Left lung (tissue), 10 donors: ENCODE measurements around the gene SUMF2. TPM values are rescaled to one million over a fixed set of nuclear protein-coding genes. Genes with fewer than 3 reads are reported as not detected.
"Not testable (repeated sequence)": the region's sequence is repeated elsewhere in the genome, so short reads cannot be mapped to it uniquely, and the experiment has no call there.

Experiments used
- ATAC-seq: fragments of 200-7000 bp; cut with Tn5 transposase; one replicate; pipeline ENCODE4 v1.9.1; 2020; ENCODE audit warnings: moderate library complexity
- DNase-seq, 4 donors: peaks; one replicate each; pipeline ENCODE4 v3.0.0-alpha.2; 2013 to 2020
- H3K27ac ChIP-seq, 2 donors: fragments of 200-600 bp; sonication (generic) in 1 of 2; one replicate each; pipeline versions ENCODE4 v1.5.0 to v1.8.0; 2020 to 2021
- H3K27me3 ChIP-seq, 2 donors: fragments of 200-600 bp; sonication (generic) in 1 of 2; one replicate each; pipeline versions ENCODE4 v1.5.0 to v1.8.0; 2020 to 2021
- H3K36me3 ChIP-seq, 2 donors: fragments of 200-600 bp; sonication (generic) in 1 of 2; one replicate each; pipeline versions ENCODE4 v1.5.0 to v1.8.0; 2020 to 2021
- H3K4me1 ChIP-seq, 2 donors: fragments of 200-600 bp; one replicate each; pipeline ENCODE4 v1.8.0; 2021
- H3K4me3 ChIP-seq, 2 donors: fragments of 200-600 bp; sonication (generic) in 1 of 2; one replicate each; pipeline versions ENCODE4 v1.5.0 to v1.8.0; 2020 to 2021; ENCODE audit warnings: mild to moderate bottlenecking in 1 of 2
- H3K9me3 ChIP-seq, 2 donors: fragments of 200-600 bp; sonication (generic) in 1 of 2; one replicate each; pipeline versions ENCODE4 v1.5.0 to v1.8.0; 2020 to 2021
- intact Hi-C, 2 donors: fragments of 100-400 bp; cut with DNase I; formaldehyde crosslinking; loops; one replicate each; pipeline versions ENCODE4 v1.11.2 to v1.14.2; 2022
- polyA plus RNA-seq, 6 donors: library from polyadenylated mRNA; unstranded; fragments of 120-200 nt; gene quantifications; one replicate each; pipeline ENCODE4 v1.2.1, GENCODE V29; 2013; ENCODE audit not compliant: insufficient read length in 6 of 6
- total RNA-seq, 2 donors: library from RNA; stranded (reverse); fragmentation: NEBNext Ultra II Directional; extraction: Animal tissue kit (Norgen Biotek cat#: 25700); gene quantifications; one replicate each; pipeline ENCODE4 v1.2.1, GENCODE V29; 2021
- TF ChIP-seq, protein P1 (sequence below), 2 donors: fragments of 200-600 bp; sonication (generic) in 1 of 2; IDR thresholded peaks; one replicate each; pipeline versions ENCODE4 v1.5.0 to v1.8.0; 2021; ENCODE audit warnings: antibody characterized with exemption in 2 of 2
- donor health status: DM: no; HTN: yes; CAD: no.
- donor health status: DM: no; HTN: no; CAD: no.

The SUMF2 gene
- total and polyA plus RNA-seq, 8 donors = 105 to 151 (median 114) TPM

DNA sequence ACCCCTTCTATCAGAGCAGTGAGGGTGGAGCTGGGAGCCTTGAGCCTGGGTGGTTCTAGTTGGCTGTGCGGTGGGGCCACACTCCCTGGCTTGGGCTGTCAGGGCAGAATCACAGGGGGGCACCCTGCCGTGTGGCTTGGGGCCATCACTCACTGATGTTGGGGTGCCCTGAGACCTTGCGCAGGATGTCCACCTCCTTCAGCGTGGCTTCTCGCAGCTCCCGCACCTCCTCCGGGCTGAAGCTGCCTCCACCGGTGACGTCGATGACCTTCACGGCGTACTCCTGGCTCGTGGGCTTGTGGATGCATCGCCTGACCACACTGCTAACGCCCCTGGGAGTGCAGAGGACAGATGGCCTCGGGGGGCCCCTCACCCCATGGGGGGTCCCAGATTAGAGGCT is 23.4 kb downstream of the SUMF2 start:
- TF ChIP-seq, protein P1, sequence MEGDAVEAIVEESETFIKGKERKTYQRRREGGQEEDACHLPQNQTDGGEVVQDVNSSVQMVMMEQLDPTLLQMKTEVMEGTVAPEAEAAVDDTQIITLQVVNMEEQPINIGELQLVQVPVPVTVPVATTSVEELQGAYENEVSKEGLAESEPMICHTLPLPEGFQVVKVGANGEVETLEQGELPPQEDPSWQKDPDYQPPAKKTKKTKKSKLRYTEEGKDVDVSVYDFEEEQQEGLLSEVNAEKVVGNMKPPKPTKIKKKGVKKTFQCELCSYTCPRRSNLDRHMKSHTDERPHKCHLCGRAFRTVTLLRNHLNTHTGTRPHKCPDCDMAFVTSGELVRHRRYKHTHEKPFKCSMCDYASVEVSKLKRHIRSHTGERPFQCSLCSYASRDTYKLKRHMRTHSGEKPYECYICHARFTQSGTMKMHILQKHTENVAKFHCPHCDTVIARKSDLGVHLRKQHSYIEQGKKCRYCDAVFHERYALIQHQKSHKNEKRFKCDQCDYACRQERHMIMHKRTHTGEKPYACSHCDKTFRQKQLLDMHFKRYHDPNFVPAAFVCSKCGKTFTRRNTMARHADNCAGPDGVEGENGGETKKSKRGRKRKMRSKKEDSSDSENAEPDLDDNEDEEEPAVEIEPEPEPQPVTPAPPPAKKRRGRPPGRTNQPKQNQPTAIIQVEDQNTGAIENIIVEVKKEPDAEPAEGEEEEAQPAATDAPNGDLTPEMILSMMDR (IDR thresholded peaks at IDR 0.05) = no peak
- ATAC-seq = no peak
- intact Hi-C loops = no loop called here

DNA sequence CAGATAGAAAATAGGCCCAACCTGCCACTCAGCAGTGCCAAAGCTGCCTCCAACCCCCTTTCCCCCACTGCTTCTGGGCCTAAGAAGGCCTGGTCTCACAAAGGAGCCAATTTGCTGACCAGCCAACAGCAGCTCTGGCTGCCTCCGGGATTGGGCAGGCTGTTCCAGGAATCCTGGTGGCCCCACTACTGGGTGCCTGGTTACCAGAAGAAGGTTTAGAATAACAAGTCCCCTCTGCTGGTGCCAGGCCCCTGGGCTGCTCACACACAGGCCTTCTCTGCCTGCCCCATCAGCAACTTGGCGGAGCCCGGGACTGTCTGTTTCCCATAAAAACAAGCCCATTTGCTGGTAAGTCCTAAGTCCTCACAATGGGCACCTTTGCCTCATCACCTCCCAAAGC is 27.5 kb downstream of the SUMF2 start:
- no peak for ATAC-seq
- TF ChIP-seq, protein P1 (IDR thresholded peaks at IDR 0.05) = no peak
- intact Hi-C loops = no loop called here

More for the DNA sequence above, 23.4 kb downstream of the SUMF2 start:
- Histone ChIP-seq H3K36me3 (peaks cover 0 to 17% of the 10 kb centered on the region in 2 donors), H3K4me3 (no peak overlapping the region), H3K27ac (no peak overlapping the region), H3K27me3 (no peaks in the 10 kb centered on the region), H3K9me3 (no peaks in the 10 kb centered on the region), H3K4me1 (peaks cover 0 to 1% of the 10 kb centered on the region in 2 donors)
- no peak for DNase-seq

DNA sequence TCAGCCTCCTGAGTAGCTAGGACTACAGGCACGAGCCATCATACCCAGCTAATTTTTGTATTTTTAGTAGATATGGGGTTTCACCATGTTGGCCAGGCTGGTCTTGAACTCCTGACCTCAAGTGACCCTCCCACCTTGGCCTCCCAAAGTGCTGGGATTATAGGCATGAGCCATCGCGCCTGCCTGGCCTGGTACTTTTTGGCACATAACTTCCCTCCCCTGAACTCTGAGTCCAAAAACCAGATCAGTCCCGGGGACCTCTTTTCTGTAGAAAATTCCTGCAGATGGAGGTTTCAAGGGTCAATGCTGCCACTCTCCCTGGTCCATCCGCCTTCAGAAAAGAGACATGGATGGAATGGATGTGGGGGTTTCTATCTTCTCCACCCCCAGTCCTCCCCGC is 28.3 kb downstream of the SUMF2 start:
- not testable (repeated sequence) for H3K4me1 ChIP-seq, H3K4me3 ChIP-seq, ATAC-seq

More for the DNA sequence above, 27.5 kb downstream of the SUMF2 start:
- Histone ChIP-seq H3K27ac (no peak overlapping the region), H3K27me3 (no peaks in the 10 kb centered on the region), H3K4me1 (peaks cover 7 to 8% of the 10 kb centered on the region in 2 donors), H3K4me3 (no peak overlapping the region), H3K9me3 (no peaks in the 10 kb centered on the region), H3K36me3 (peaks cover 0 to 14% of the 10 kb centered on the region in 2 donors)
- DNase-seq = no peak

DNA sequence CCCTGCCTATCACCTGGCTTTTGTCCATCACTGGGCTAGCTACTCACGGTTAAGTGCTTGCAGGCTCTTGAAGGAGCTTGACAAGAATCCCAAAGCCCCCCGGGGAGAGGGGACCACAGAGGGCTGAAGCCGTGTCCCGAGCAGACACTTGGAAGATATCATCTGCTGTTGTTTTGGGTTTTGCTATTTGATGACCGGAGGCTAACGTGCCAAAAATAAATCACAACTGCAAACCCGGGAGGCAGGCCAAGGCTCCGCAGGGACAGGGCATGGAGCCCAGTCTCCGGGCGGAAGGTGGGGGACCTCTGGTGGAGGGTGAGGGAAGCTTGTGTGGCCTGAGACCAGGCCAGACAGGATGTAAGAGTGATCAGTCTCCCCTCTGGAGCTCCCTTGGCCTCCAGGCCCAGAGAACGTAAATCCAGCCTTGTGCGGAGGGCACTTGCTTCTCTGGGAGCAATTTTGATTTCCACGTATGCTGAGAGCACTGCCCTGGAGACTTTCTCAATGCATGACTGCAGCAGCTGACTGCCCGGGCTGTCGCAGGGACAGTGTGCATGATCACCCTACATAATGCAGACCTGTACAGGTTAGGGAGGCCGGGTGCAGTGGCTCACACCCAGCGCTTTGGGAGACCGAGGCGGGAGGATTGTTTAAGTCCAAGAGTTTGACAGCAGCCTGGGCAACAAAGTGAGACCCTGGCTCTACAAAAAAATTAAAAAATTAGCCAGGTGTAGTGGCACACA is 28.9 kb downstream of the SUMF2 start, which contains the start of gene PHKG1:
TSS of gene PHKG1 (minus strand) at position 164 of the 743 bp plus-strand sequence. CDS start 4,011 bp downstream, outside the sequence.
- no peak within 1 kb of the TSS for H3K27ac ChIP-seq

More for the DNA sequence above, 28.3 kb downstream of the SUMF2 start:
- H3K9me3 ChIP-seq, H3K27ac ChIP-seq, DNase-seq, H3K27me3 ChIP-seq, intact Hi-C loops: not testable (repeated sequence)
- H3K36me3 ChIP-seq = peaks cover 0 to 14% of the 10 kb centered on the region in 2 donors

DNA sequence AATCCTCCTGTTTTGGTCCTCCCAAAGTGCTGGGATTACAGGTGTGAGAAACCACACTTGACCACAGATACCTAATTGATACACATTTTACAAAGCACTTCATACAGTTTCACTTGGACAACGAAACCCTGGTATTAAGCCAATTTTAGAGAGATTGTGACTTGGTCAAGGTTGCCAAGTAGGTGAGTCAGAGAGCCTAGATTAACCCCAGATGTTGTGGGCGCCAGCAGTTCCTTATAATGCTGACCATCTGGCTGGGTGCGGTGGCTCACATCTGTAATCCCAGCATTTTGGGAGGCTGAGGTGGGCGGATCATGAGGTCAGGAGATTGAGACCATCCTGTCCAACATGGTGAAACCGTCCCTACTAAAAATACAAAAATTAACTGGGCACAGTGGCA is 33.6 kb downstream of the SUMF2 start:
- H3K9me3 ChIP-seq = no peaks in the 10 kb centered on the region
- peaks cover 3 to 6% of the 10 kb centered on the region in 2 donors for H3K4me1 ChIP-seq
- H3K27ac ChIP-seq = no peak overlapping the region
- DNase-seq = no peak
- H3K27me3 ChIP-seq = no peaks in the 10 kb centered on the region
- H3K36me3 ChIP-seq = peaks cover 0 to 57% of the 10 kb centered on the region in 2 donors
- TF ChIP-seq, protein P1 (IDR thresholded peaks at IDR 0.05) = no peak
- ATAC-seq = peak; percentile 33
- H3K4me3 ChIP-seq = no peak overlapping the region
- intact Hi-C loops = no loop called here

More for the DNA sequence above, 28.9 kb downstream of the SUMF2 start, which contains the start of gene PHKG1:
- intact Hi-C loops = no loop called here
- peak; percentile 97 for ATAC-seq
- H3K4me1 ChIP-seq = peaks cover 7 to 8% of the 10 kb centered on the region in 2 donors
- H3K27me3 ChIP-seq = no peaks in the 10 kb centered on the region
- DNase-seq = peak; percentile 62 to 93 (median 82)
- TF ChIP-seq, protein P1 (IDR thresholded peaks at IDR 0.05) = peak; percentile 45 to 47
- peaks cover 0 to 13% of the 10 kb centered on the region in 2 donors for H3K36me3 ChIP-seq
- no peak within 1 kb of the TSS for H3K4me3 ChIP-seq
- H3K9me3 ChIP-seq = no peaks in the 10 kb centered on the region

DNA sequence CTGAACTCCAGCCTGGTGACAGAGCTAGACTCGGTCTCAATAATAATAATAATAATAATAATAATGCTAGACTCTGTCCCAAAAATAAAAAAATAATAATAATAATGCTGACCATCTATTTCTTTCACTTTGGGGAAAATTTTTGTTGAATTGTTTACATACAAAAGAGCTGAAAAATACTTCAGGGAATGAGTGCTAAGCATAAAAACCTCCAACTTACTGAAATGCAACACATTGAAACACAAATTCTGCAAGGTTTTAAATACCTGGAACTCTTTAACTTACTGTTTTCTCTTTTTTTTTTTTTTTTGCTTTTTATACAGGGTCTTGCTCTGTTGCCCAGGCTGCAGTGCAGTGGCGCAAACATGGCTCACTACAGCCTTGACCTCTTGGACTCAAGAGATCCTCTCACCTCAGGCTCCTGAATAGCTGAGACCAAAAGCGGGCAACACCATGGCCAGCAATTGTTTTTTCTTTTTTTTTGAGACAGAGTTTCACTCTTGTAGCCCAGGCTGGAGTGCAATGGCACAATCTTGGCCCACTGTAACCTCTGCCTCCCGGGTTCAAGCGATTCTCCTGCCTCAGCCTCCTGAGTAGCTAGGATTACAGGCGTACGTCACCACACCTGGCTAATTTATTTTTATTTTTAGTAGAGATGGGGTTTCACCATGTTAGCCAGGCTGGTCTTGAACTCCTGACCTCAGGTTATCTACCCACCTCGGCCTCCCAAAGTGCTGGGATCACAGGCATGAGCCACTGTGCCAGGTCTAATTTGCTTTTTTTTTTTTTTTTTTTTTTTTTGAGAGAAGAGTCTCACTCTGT is 34.3 kb downstream of the SUMF2 start:
- ATAC-seq, H3K4me1 ChIP-seq, DNase-seq, H3K9me3 ChIP-seq, H3K27ac ChIP-seq, H3K27me3 ChIP-seq, intact Hi-C loops, H3K4me3 ChIP-seq: not testable (repeated sequence)
- peaks cover 0 to 64% of the 10 kb centered on the region in 2 donors for H3K36me3 ChIP-seq
